Bladder microvascular endothelial cell (primary cell): ENCODE data around the gene LAMC2. TPM values are rescaled to one million over a fixed set of nuclear protein-coding genes. Genes with fewer than 3 reads are reported as not detected.

Experiments used
- total RNA-seq: library from RNA; depleted of rRNA; stranded (reverse); fragments of >200 nt; gene quantifications from 2 replicates; pipeline ENCODE4 v1.2.3, GENCODE V29; 2014

LAMC2 gene
- 19.4 and 71.0 TPM in 2 replicates for total RNA-seq

DNA sequence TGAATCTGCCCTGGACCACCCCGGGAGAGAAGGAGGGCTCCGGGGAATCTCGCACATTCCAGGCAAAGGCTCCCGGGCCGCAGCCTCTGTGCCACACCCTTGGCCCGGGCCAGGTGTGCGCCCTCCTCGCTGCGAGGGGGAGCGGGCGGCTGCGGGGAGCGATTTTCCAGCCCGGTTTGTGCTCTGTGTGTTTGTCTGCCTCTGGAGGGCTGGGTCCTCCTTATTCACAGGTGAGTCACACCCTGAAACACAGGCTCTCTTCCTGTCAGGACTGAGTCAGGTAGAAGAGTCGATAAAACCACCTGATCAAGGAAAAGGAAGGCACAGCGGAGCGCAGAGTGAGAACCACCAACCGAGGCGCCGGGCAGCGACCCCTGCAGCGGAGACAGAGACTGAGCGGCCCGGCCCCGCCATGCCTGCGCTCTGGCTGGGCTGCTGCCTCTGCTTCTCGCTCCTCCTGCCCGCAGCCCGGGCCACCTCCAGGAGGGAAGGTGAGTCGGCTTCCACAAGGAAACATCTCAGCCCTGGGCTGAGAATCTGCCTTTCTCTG is at the start of gene LAMC2:
Gene LAMC2, plus strand, starts transcription at position 324 of the 550 bp plus-strand sequence. Its CDS starts 89 bp downstream, at position 413.

Other genes starting within 250 kb of the LAMC2 start
- gene SHCBP1L, start 233.1 kb upstream of the LAMC2 start, total RNA-seq, result not detected in 2 replicates
- gene LAMC1, start 162.8 kb upstream of the LAMC2 start, total RNA-seq, result 412 and 874 TPM in 2 replicates
- 0.32 and 0.82 TPM in 2 replicates for gene NMNAT2, start 232.1 kb downstream of the LAMC2 start, total RNA-seq